ENCODE results near the gene PHRF1.

PHRF1 gene, protein sequence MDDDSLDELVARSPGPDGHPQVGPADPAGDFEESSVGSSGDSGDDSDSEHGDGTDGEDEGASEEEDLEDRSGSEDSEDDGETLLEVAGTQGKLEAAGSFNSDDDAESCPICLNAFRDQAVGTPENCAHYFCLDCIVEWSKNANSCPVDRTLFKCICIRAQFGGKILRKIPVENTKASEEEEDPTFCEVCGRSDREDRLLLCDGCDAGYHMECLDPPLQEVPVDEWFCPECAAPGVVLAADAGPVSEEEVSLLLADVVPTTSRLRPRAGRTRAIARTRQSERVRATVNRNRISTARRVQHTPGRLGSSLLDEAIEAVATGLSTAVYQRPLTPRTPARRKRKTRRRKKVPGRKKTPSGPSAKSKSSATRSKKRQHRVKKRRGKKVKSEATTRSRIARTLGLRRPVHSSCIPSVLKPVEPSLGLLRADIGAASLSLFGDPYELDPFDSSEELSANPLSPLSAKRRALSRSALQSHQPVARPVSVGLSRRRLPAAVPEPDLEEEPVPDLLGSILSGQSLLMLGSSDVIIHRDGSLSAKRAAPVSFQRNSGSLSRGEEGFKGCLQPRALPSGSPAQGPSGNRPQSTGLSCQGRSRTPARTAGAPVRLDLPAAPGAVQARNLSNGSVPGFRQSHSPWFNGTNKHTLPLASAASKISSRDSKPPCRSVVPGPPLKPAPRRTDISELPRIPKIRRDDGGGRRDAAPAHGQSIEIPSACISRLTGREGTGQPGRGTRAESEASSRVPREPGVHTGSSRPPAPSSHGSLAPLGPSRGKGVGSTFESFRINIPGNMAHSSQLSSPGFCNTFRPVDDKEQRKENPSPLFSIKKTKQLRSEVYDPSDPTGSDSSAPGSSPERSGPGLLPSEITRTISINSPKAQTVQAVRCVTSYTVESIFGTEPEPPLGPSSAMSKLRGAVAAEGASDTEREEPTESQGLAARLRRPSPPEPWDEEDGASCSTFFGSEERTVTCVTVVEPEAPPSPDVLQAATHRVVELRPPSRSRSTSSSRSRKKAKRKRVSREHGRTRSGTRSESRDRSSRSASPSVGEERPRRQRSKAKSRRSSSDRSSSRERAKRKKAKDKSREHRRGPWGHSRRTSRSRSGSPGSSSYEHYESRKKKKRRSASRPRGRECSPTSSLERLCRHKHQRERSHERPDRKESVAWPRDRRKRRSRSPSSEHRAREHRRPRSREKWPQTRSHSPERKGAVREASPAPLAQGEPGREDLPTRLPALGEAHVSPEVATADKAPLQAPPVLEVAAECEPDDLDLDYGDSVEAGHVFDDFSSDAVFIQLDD (N-terminal part only)

GRCh38 chr11:575996-576768 is at the start of gene PHRF1:
PHRF1 (plus strand) TSS chr11:576470; CDS start chr11:581513, 5,043 bp downstream.
- DNase-seq, result peak; percentile 97

DNA sequence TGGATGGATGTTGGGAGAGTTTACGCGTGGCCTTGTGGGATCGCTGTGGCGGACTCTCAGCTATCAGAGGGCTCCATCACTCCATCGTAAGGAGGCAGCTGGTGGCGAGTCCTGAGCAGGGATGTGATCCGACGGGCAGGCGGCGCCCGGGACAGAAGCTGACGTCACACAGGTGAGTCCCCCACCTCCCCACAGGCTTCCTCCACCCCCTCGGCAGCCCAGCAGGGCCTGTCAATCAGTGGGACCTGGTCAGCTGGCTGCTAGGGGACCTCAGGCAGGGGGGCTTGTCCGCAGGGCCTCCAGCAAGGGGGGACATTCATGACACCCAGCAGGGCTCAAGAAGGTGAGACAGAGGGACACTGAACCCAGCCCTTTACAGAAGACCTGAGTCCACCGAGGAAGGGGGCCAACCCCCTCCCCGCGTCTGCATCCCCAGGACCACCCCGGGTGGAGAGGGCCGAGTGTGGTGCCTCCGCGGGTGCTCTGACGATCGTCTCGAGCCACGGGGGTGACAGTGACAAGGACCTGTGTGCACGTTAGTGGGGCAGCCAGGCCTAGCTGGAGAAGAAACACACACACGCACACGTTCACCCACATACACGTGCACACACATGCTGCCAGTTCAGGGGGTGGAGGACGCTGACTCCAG is 48.0 kb upstream of the PHRF1 start:
- peak; percentile 43 for DNase-seq

GRCh38 chr11:528815-529727 is 47.2 kb upstream of the PHRF1 start:
- DNase-seq, result peak; percentile 51

DNA sequence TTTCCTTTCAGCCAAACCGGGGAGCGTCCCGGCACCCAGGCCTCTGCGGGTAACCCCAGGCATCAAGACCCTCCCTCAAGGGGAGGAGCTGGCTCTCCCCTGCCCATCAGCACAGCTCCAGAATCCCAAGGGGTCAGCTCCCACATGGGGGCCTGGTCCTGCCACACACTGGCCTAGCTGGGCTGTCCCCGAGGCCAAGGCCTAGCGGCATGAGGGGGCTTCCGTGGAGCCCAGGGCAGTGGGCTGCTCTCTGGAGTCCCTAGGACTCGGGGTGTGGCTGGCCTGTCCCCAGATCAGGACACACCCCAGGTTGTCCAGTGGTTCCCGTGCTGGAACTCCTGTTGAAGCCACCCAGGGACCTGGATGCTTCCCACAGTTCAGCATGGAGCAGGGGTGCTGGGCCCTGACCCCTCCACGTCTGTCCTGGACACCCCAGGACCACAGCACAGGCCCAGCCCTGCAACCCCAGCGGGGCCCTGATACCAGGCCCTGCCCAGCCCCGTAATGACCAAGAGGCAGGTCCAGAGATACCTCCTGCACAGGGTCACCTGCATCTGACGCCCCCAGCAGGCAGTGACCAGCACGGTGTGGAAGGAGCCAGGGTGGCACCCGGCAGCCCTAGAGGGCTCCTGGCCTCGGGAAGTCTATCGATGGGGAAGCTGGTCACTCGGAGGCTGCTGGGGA is 46.4 kb upstream of the PHRF1 start:
- peak; percentile 45 for DNase-seq

DNA sequence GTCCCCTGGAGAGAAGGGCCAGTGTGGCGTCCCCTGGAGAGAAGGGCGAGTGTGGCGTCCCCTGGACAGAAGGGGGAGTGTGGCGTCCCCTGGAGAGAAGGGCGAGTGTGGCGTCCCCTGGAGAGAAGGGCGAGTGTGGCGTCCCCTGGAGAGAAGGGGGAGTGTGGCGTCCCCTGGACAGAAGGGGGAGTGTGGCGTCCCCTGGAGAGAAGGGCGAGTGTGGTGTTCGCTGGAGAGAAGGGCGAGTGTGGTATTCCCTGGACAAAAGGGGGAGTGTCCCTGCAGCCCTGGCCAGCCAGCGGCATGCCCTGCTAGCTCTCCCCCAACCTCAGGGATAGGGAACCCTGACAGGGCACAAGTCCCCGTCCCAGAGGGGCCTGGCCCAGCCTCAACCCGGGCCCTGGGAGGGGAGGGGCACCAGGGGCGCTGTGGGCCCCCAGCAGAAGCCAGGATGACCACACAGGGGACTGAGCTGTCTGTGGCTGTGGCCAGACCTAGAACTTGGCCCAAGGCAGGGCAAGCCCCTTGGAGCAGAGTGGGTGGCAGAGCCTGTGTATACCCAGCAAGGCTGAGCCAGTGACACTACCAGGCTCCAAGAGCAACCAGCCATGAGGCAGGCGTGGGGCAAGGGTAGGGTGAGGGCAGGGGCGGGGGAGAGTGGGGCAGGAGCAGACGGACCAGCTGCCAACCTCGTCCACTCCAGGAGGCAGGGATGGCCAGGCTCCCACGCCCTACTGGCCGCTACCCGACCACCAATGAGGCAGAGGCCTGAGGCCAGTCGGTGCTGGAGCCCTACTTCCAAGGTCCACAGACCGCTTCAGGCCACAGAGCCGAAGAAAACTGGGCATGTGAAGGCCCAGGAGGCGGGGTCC is 45.1 kb upstream of the PHRF1 start:
- DNase-seq, result no peak

DNA sequence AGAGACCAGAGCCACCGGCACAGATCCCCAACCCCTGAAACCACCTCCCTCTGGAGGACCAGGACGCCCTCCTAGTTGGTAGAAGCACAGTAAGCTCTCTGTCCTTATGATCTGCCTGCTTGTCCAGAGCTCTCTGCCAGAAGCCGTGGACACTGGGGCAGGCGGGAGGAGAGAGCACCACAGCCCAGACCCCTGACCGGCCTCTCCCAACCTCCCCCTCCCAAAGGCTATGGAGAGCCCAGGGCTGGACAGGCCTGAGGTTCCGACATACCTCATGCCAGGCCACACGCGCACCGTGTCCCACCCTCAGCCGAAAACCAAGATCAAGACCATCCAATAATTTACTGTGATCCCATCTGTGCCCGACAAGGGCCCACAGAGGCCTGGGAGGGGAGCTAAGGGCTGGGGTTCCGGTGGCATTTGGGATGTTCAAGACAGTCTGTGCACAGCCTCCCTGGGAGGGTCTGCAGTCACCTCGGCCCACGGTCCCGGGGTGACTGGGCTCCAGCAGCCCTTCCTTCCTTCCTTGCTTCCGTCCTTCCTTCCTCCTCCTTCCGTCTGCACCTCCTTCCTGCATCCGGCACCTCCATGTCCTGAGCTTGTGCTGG is 44.2 kb upstream of the PHRF1 start:
- no peak for DNase-seq

- DNase-seq, result no peak
Measured at GRCh38 chr11:532527-532985, 43.7 kb upstream of the PHRF1 start.

GRCh38 chr11:532986-533585 is 43.2 kb upstream of the PHRF1 start:
- DNase-seq, result no peak

GRCh38 chr11:533586-534395 is 42.5 kb upstream of the PHRF1 start:
- no peak for DNase-seq

- DNase-seq, result peak; percentile 60
Measured at GRCh38 chr11:534396-535209, 41.7 kb upstream of the PHRF1 start.

DNA sequence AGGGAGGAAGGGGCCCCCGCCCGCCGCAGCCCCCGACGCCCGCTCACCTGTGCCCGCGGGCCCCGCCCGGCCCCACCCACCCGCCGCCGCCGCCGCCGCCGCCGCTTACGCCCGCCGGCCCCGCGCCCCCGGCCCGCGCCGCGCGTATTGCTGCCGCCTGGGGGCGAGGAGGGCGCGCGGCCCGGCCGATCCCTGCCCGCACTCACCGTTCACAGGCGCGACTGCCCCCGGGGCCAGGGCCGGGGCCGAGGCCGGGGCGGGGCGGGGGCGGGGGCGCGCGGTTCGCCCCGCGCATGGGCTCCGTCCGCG is 41.1 kb upstream of the PHRF1 start:
- no peak for DNase-seq

DNA sequence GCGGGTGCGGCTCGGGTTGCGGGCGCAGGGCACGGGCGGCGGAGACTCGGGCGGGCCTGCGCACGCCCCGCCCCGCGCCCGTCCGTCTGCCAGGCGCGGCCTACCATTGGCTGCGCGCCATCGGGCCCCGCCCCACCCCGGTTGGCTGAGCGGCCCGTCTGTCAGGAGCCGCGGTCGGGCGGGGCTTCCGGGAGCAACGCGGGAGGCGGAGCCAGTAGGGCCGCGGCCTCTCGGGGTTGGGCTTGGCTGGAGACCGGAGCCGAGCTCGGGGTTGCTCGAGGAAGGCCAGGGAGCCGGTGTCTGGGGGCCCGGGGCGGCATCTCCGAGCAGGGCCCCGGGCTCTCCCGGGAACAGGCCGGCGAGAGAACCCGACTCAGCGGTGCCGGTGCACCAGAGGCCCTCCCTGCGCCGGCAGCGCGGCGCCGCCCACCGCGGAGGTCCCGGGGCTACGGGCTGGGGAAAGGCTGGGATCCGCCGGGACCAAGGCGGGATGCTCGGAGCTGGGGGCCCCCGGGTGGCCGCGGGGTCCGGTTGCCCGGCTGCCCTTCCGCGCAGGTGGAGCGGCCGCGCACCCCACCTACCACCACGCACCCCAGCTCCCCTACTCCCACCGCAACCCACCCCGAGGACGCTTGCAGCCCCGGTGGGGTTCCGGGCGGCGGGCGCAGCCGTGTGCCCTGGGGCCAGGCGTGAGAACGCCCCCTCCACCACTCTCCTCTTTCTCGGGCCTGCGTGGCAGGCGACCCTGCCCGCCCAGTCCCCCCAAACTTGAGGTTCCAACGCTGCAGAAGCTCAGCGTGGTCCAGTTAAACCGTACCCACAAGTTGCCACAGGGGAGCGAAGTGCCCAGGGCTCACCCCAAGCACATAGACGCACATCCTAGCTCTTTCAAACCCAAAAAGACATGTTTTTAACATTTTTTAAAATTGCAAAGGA is 40.5 kb upstream of the PHRF1 start, which contains the start of gene HRAS:
HRAS (minus strand) TSS at position 58 of the 936 bp plus-strand sequence.
- peak; percentile 96 for DNase-seq

DNA sequence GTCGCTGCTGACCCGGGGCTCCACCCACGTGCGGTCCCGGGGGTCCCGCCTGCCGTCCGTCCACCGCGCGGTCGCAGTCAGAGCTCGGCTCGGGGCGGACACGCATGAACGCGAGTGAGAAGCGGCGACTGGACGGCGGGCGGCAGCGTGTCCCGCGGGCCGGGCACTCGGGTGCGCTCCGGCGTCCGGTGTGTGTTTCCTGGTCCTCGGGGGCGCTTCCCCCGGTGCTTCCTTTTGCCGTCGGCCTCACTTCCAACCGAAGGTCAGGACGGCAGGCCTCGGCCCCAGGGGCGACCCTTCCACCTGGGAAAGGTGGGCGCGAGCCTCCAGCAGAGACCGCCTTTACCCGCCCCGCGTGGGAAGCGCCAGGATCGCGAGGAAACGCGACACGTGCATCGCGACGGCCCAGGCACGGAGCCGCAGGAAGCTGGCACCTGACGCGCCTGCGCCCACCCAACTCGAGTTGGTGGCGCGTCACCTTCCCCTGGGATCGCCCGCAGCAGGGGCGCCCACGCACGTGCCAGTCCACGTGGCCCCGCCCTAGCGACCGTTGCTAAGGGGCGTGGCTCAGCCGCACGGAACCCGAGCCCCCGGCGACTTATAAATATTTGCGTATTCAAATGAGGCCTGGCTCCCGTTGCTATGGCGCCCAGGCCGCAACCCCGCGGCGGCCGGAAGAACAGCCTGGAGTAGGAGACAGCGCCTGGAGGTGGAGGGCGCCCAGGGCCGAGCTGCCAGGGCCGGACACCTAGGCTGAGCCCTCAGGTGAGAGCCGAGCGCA is 39.2 kb upstream of the PHRF1 start, which contains the start of gene LRRC56:
LRRC56 (plus strand) TSS at position 687 of the 781 bp plus-strand sequence. CDS start 3,158 bp downstream, outside the sequence.
- DNase-seq, result peak; percentile 90
